Measurements from ENCODE around the gene FUT8.
"Not testable (repeated sequence)": the region's sequence is repeated elsewhere in the genome, so short reads cannot be mapped to it uniquely, and the experiment has no call there.

The FUT8 gene

DNA sequence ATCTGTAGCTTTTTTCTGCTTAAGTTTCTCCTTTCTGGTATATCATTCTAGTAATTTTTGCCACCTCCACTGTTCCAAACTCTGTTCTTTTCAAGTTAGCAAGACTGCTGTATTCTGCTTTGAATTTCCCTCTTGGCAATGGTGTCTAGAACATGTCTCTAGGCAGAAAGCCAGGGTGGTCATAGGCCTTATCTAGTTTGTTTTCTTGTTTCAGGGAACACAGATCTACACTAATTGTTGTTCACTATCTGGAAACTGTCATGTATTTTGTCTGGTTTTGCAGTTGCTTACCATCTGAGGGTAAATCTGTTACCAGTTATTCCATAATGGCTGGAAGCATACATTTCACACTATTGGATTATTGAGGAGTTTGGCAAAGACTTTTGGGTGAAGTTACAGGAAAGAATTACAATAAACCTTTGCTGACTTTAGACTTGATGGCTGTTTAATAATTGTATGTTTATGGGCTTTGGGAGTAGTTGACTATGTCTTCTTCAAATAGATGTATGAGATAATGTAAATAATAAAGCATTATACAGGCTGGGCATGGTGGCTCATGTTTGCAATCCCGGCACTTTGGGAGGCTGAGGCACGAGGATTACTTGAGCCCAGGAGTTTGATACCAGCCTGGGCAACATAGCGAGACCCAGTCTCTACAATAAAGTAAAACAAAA, 41.4 kb downstream of the FUT8 start:
- no peak for DNase-seq (ENCODE audit: low read depth, low spot score)

DNA sequence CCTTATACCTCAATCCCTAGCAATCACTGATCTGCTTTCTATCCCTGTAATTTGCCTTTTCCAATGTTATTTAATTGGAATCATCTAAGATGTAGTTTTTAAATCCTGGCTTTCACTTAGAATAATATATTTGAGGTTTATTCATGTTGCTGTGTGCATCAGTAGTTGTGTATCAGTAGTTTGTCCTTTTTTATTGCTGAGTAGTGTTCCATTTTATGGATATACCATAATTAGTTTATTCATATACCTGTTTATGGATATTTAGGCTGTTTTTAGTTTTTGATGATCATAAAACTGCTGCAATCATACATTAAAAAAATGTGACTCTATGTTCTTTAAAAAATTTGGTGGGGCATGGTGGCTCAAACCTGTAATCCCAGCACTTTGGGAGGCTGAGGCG, 43.7 kb downstream of the FUT8 start:
- no peak for DNase-seq (ENCODE audit: low read depth, low spot score)

DNA sequence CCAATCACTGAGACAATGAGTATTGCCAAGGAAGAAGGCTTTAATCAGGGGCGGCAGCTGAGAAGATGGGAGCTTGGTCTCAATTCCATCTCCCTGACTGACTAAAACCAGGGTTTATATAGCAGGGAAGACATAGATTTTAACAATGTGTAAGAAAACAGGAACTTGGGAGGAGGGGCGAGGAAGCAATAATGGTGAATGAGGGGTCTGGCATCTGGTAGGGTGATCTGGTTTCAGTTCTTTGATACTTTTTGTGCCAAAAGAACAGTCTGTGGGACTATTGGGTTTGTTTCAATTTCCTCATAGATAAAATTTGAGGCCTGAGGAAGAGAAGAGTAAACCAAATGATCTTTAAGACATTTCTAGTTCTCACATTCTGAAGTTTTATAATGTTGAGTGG, 49.2 kb downstream of the FUT8 start:
- no peak for DNase-seq (ENCODE audit: low read depth, low spot score)

DNA sequence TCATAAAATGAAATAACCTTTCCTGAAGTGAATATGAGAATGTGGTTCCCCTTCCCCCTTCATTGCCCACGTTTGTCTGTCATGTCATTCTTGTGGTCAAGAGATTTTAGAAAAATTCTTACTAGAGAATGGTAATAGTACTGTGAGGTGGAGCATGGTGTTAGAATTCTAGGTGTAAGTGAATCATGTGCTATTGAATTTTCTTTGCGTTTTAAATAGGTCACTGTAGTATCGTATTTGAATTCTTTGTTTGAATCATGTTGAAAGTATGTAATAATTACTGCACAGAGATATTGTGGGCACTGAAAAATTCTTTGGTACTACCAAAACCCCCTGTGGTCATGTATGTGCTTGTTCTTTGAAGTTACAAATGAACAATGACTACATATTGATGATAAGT, 49.9 kb downstream of the FUT8 start:
- no peak for DNase-seq (ENCODE audit: low read depth, low spot score)

DNA sequence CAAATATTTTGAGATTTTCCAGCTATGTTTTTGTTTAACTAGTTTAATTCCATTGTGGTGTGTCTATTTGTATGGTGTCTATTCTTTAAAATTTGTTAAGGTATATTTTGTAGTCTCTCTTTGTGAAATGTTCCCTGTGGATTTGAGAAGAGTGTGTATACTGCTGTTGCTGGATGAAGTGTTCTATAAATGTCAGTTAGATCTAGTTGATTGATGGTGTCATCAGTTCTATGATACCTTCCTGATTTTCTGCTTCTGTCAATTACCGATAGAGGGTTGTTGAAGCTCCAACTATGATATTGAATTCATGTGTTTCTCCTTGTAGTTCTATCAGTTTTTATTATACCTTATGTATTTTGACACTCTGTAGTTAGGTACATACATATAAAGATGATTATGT, 53.1 kb downstream of the FUT8 start:
- no peak for DNase-seq (ENCODE audit: low read depth, low spot score)

DNA sequence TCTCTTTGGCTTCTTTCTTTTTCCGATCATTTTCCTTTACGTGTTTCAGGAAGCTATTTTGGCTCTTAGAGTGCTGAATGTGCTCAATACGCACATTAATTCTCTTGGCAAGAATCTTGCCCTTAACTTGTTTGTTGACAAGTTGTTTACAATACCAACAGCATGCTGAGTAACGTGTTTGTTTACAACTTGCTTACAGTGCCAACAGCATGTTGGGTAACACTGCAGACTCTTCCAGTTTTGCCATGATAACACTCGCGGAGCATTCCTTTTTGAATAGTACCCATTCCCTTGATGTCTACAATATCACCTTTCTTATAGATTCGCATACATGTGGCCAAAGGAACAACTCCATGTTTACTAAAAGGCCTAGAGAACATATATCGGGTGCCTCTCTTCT, 55.4 kb downstream of the FUT8 start:
- not testable (repeated sequence) for DNase-seq (ENCODE audit: low read depth, low spot score)

DNA sequence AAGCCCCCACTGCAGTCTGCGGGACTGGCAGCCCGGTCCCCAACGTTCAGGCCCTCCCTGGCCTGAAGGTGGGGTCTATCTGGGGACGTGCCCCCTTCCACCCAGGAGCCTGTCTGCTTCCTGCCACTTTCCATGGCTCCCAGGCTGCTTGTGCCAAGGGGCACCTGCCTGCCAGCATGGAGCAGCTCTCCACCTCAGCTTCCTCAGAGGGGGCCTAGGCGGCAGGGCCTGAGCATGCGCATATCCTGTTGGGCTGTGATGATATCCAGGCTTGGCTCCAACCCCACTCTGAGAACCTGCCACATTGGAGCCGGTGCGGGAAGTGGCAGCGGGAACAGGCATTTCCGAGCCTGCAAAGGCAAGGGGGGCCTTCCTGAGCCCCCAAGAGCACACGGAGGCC, 57.4 kb downstream of the FUT8 start:
- DNase-seq (ENCODE audit: low read depth, low spot score) = no peak

DNA sequence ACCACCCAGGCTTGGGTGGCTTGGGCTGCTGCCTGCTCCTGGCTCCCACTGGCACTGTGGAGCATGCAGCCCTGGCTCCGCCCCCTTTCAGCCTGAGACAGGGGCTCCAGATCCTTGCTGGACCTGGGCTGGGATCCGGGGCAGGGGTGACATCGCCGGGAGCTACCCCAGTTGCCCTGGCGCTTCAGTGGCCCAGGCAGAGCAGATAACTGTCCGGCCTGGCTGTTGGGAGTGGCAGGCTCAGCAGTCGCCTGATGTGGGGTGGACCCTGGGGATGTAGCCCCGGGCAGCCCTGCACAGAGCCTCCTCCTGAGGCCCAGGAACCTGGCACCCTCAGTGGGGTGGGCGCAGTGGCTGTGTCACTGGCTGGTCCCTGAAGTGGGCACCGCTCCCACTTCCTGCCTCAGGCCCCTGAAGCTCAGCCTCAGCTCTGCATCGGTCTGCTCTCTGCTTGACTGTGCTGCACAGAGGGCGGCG, 57.9 kb downstream of the FUT8 start:
- DNase-seq (ENCODE audit: low read depth, low spot score) = no peak

DNA sequence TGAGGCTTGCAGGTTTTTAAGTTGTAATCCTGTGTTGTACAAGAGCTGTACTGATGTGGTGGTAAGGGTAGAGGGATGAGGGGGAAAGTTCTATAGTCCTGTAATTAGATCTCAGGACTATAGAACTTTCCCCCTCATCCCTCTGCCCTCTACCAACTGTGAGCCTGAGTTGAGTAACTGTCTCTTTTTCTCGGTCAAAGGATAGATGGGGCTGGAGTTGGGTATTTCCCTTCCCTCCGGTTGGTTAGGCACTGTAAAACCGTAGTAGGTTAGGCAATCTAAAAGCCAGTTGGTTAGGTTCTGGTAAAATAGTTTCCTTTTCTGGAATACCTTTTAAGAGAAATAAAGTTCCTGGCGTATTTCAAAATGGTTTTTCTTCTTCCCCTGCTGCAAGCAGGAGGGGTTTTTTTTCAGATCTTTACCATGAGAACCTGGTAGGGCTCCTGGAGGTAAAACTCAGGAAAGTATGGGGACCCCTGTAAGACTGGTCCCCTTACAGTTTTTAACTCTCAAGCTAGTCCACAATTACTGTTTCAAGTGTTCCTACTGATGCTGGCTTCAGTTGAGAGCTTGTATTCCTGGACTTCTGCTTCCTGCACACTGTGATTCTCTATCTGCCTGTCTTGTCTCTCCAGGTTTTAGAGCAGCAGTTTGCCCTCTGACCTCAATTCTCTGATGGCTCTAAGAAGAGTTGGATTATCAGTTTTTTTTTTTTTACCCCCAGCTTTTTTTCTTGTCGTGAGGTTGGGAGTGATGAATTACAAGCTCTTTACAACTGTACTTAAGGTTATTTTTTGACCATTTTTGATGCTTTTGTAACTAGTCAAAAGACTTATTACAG, 58.7 kb downstream of the FUT8 start:
- DNase-seq (ENCODE audit: low read depth, low spot score) = no peak

DNA sequence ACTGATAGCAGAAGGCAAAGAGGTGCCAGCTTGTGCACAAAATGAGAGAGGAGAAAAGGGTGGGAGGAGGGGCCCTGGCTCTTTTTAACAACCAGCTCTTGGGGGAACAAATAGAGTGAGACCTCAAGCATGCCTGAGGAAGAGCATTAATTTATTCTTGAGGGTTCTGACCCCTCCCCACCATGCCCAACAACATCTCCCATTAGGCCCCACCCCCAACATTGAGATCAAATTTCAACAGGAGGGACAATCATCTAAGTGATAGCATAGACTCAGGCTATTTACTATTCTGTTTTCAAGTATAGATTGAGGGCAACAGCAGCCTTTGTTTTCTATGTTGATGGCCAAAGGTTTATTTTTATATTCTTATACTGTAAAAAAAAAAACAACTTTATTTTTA, 59.7 kb downstream of the FUT8 start:
- no peak for DNase-seq (ENCODE audit: low read depth, low spot score)

DNA sequence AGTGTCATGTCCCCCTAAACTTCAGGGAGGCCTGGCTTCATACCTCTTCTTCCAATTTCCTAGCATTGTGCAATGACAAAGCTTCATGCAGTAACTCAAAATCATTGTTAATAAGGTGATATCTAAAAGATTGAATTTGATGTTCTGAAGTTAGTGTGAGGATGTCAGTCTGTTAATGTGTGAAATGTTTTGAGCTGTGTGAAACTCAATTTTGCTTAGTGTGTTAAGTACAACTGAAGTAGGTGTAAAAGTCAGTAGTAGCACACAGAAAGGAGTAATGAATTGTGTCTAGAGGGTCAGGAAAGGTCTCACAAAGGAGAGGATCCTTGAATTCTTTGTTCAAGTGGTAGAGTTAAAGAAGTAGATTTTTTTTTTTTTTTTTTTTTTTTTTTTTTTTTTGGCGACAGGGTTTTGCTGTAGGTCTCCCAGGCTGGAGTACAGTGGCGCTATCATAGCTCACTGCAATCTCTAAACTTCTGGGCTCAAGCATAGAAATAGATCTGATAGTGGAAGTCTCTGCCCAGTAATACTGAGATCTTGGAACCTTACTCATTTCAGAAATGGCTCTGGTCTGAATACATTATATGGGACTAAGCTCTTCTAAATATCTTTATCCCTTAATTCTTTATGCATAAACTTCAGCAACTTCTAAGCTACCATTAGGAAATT, 63.9 kb downstream of the FUT8 start:
- DNase-seq (ENCODE audit: low read depth, low spot score) = no peak

DNA sequence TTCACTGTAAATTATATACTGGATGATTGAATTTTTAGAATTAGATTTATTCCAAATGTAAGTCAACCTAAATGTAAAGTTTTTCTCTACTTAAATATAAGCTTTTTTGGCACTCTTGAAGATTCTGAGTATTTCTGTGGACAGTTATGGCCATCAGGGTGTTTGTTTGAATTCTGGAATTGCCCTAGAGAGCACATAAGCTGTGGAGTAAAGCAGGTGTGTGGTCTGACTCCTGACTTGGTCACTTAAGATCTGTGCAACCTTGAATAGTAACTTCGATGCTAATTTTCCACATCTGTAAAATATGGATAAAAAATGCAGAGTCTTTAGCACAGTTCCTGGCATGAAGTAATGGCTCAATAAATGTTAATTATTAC, 64.4 kb downstream of the FUT8 start:
- DNase-seq (ENCODE audit: low read depth, low spot score) = no peak

DNA sequence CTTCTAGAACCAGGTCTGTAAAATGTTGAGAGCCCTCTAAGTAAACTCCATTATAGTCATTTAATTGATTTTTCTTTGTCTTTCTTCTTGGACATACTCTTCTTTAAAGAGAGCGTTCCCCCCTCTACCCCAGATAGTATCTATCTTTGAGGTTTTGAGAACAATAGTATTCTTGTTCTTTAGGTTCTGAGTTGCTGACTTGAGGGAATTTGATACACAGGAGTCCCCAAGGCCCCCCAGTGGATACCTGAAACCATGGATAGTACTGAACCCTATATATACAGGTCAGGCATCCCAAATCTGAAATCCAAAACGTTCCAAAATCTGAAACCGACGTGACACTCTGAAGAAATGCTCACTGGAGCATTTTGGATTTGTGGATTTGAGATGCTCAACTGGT, 65.5 kb downstream of the FUT8 start:
- no peak for DNase-seq (ENCODE audit: low read depth, low spot score)

DNA sequence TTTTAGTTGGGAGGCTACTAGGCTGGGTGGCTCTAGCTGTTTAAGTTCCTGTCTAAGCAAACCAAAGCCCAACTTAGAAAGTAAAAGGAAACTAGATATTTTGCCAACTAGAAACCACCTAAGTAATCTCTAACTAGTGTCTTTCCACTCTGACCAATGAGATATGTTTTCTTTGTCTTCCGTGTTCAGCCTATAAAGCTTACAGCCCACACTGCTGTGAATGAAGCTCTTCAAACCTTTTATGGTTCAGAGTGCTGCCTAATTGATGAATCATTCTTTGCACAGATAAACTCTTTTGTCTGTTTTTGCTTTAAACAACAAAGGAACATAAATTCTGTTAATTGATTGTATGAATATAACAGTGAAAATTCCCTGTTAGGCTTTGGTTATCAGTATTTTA, 66.1 kb downstream of the FUT8 start:
- no peak for DNase-seq (ENCODE audit: low read depth, low spot score)

DNA sequence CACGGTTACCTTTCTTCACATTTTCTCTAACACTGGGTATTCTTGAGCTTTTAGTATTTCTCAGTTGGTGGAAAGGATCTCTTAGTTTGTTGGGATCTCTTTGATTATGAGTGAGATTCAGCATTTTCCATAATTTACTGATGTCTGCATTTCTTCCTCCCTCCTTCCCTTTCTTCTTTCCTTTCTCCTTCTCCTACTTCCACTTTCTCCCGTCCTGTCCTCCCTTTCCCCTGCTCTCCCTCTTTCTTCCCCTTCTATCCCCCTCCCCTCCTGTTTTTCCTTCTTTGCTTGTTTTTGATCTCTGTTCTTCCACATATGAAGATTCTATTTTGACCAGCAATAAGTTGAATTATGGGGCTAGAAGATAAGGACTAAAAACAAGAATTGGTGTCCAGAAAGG, 66.9 kb downstream of the FUT8 start:
- no peak for DNase-seq (ENCODE audit: low read depth, low spot score)

DNA sequence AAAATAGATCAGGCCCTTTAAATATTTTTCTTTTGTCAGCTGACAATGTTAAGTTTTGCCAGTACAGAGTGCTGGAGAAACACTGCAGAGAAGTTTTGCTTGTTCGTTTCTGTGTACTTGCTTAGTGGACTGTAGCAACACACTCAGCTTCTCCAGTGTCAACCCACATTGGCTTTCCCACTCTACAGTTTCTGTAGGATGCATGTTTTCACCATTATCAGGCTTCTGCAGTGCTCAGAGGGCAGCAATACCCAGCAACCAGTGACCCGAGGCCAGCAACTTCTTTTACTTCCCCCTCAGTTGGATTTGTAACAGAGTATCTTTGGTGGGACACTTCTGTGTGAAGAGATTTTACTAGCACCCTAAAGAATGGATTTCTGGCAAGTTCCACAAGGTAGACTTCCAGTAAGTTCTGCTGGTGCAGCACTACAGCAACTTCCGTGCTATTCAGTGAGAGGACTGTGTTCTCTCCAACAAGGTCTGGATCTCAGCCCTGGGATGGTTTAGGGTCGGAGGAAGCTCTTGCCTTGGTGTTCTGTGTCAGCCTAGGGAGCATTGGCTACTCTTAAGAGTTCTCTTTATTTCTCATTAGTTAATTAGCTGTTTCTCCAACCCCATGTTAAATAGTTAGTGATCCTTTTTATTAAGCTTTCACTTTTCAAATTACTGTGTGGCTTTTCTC, 70.4 kb downstream of the FUT8 start:
- DNase-seq (ENCODE audit: low read depth, low spot score) = no peak

DNA sequence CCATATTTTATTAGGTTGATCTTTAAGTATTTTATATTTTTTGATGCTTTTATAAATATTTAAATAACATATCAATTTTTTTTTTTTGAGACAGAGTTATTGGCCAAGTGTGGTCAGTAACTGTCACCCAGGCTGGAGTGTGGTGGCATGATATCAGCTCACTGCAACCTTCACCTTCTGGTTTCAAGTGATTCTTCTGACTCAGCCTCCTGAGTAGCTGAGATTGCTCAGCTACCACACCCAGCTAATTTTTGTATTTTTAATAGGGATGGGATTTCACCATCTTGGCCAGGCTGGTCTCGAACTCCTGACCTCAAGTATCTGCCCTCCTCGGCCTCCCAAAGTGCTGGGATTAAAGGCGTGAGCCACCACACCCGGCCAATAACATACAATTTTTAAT, 71.1 kb downstream of the FUT8 start:
- DNase-seq (ENCODE audit: low read depth, low spot score) = no peak

DNA sequence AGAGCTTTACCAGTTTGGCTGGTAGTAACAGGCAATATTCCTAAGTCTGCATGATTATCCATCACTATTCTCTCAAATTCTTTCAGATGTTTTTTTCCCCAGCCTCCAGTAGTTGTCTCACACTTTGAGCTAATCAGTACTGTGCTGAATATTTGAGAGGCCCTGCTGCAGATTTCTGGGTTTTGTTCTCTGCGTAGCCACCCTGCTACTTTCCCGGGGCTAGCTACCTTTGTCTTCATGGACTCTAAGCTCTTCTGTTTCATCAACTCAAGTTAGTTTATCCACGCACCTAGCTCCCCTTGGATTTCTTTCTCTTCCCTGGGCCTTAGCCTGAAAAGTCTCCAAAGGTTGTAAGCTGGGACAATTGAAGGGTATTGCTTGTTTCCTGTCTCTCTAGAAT, 73.0 kb downstream of the FUT8 start:
- DNase-seq (ENCODE audit: low read depth, low spot score) = no peak

DNA sequence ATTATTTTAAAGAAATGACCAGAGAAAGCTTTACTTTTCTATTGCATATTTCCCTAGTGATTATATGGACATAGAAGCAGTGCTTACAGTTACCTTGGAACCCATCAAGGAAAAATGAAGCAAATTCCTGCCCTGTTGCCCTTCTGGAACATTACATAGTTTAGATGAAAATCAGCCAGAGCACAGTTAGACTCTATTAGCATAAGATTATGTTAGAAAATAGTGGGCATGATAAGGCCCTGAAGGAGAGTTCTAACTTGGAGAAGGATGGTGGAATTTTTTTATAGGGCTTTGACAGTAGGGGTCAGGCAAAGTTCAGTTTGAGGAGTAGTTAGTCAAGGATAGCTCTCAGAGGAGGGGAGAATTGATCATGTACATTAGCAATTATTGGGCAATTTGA, 74.3 kb downstream of the FUT8 start:
- DNase-seq (ENCODE audit: low read depth, low spot score) = no peak

DNA sequence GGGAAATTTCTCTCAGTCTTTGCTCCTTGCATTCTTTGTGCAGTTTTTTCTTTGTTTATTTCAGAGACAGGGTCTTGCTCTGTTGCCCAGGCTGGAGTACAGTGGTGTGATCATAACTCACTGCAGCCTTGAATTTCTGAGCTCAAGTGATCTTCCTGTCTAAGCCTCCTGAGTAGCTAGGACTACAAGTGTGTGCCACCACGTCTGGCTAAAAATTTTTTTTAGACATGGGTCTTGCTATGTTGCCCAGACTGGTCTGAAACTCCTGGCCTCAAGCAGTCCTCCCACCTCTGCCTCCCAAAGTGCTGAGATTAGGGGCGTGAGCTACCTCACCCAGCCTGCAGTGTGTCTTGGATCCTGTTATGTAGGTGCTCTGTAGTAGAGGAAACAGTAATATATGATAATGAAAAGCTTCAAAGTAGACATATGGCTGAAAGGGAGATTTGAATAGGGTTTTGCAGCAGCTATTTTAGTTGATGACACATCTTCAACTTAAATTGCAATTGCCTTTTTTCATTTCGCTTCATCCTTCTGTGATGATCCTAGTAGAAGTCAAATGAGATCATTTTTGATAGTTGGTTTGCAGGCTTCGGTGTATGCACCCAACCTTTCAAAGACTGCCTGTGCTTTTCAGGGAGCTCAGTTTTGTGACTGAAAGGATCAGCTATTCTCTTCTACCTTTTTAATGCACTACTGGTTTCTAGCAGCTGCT, 75.4 kb downstream of the FUT8 start:
- no peak for DNase-seq (ENCODE audit: low read depth, low spot score)

DNA sequence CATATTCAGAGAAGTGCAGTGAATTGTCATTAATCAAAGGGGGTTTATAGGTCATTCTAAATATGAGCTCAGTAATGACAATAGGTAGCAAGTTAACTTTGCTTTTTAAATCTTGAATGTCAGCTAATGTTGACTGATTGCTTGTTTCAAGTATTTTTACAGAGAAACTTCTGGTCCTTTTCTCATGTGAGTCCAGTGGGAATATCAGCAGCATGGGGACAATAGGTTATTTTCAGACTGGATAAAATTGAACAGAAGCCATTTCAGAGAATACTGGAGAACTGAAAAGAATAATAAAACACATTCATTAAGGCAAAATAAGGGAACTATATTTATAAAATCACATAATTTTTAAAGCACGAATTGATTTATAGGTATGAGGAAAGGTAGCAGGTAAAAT, 78.7 kb downstream of the FUT8 start:
- DNase-seq (ENCODE audit: low read depth, low spot score) = no peak

DNA sequence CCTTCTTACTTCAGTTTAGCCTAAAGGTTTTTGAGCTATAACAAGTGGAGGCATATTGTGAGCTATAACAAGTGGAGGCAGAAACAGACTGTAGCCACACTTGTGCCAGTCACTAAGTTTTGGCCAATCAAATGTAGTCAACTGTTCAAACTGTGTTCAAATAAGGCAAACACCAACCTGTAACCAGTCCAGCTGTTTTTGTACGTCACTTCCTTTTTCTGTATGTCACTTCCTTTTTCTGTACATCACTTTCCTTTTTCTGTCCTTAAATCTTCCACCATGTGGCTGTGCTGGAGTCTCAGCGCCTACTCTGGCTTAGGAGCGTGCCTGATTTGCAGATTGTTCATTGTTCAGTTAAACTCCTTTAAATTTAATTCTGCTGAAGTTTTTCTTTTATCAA, 79.7 kb downstream of the FUT8 start:
- no peak for DNase-seq (ENCODE audit: low read depth, low spot score)
